IMR-90 (cell line): ENCODE results near the gene TEF. TPM values are rescaled to one million over a fixed set of nuclear protein-coding genes. Genes with fewer than 3 reads are reported as not detected.

Source experiments
- ATAC-seq: fragments of 200-7000 bp; cut with Tn5 transposase; 2 replicates; pipeline ENCODE4 v1.9.1; 2020; ENCODE audit warnings: low read depth, mild to moderate bottlenecking, moderate library complexity
- BruUV-seq: library from RNA; stranded (reverse); fragments of 400-500 nt; replicated peaks from 2 replicates; lab custom pipeline; 2021; lab: Mats Ljungman, UMichigan
- CTCF ChIA-PET: fragments of 300-600 bp; formaldehyde crosslinking; extraction: SDS; loops from one replicate; lab custom pipeline; 2021; ENCODE audit warnings: antibody characterized with exemption; lab: Yijun Ruan, JAX
- POLR2A ChIA-PET: fragments of 300-600 bp; sonication (Branson Sonifier 250); formaldehyde crosslinking; loops from one replicate; lab custom pipeline; 2022; ENCODE audit warnings: antibody characterized with exemption; ENCODE audit not compliant: unreplicated experiment; lab: Charles Lee
- DNase-seq: peaks from one replicate; pipeline ENCODE4 v3.0.0; 2013
- H2AFZ ChIP-seq: replicated peaks from 2 replicates; pipeline ENCODE3; 2013; ENCODE audit warnings: low read length, mild to moderate bottlenecking; ENCODE audit not compliant: poor library complexity
- H2AK5ac ChIP-seq: 2 replicates; pipeline ENCODE4 v1.6.1; 2013; ENCODE audit warnings: low read depth, low read length, inconsistent platforms
- H2AK9ac ChIP-seq: replicated peaks from 2 replicates; pipeline ENCODE3; 2013; ENCODE audit warnings: mild to moderate bottlenecking, low read depth, low read length, moderate library complexity; ENCODE audit not compliant: poor library complexity
- H2BK120ac ChIP-seq: 2 replicates; pipeline ENCODE4 v1.6.1; 2013; ENCODE audit warnings: low read depth, low read length, inconsistent platforms
- H2BK15ac ChIP-seq: 3 replicates; pipeline ENCODE4 v1.6.1; 2013; ENCODE audit warnings: low read depth, low read length, inconsistent platforms
- H2BK20ac ChIP-seq: 2 replicates; pipeline ENCODE4 v1.6.1; 2013; ENCODE audit warnings: low read depth, mild to moderate bottlenecking, inconsistent platforms, low read length, moderate library complexity
- H2BK5ac ChIP-seq: 2 replicates; pipeline ENCODE4 v1.6.1; 2013; ENCODE audit warnings: mild to moderate bottlenecking, low read depth, low read length, inconsistent platforms; ENCODE audit not compliant: poor library complexity, severe bottlenecking
- H3K14ac ChIP-seq: replicated peaks from 2 replicates; pipeline ENCODE4 v1.6.1; 2013; ENCODE audit warnings: low read depth, low read length, inconsistent platforms
- H3K18ac ChIP-seq: 2 replicates; pipeline ENCODE4 v1.6.1; 2013; ENCODE audit warnings: low read depth, low read length, control low read depth
- H3K23ac ChIP-seq: 2 replicates; pipeline ENCODE4 v1.6.1; 2013; ENCODE audit warnings: low read depth, low read length, inconsistent platforms
- H3K27ac ChIP-seq: 2 replicates; pipeline ENCODE4 v1.5.1; 2013; ENCODE audit warnings: mild to moderate bottlenecking, control low read depth, low read length; ENCODE audit not compliant: insufficient read depth
- H3K27me3 ChIP-seq: 2 replicates; pipeline ENCODE4 v1.6.1; 2013; ENCODE audit warnings: low read length; ENCODE audit not compliant: control insufficient read depth, insufficient read depth
- H3K36me3 ChIP-seq: 2 replicates; pipeline ENCODE4 v1.6.1; 2013; ENCODE audit warnings: low read length, mixed read lengths; ENCODE audit not compliant: control insufficient read depth, insufficient read depth
- H3K4ac ChIP-seq: 2 replicates; pipeline ENCODE4 v1.6.1; 2013; ENCODE audit warnings: low read depth, low read length, inconsistent platforms
- H3K4me1 ChIP-seq: 2 replicates; pipeline ENCODE4 v1.6.1; 2013; ENCODE audit warnings: low read length, mixed read lengths; ENCODE audit not compliant: control insufficient read depth, insufficient read depth
- H3K4me2 ChIP-seq: 2 replicates; pipeline ENCODE4 v1.6.1; 2013; ENCODE audit warnings: low read depth, mild to moderate bottlenecking, control low read depth, low read length, moderate library complexity
- H3K4me3 ChIP-seq: 2 replicates; pipeline ENCODE4 v1.5.1; 2013; ENCODE audit warnings: low read depth, mild to moderate bottlenecking, control low read depth, low read length, moderate library complexity; ENCODE audit not compliant: insufficient read depth
- H3K56ac ChIP-seq: 2 replicates; pipeline ENCODE4 v1.6.1; 2013; ENCODE audit warnings: low read length, inconsistent platforms; ENCODE audit not compliant: insufficient read depth; ENCODE audit errors: extremely low read depth
- H3K79me1 ChIP-seq, 2 experiments: 2 replicates each; pipeline ENCODE4 v1.6.1; 2013; ENCODE audit warnings: low read length in 2 of 2, inconsistent platforms in 1 of 2, low read depth in 1 of 2
- H3K9ac ChIP-seq: 2 replicates; pipeline ENCODE4 v1.6.1; 2013; ENCODE audit warnings: low read depth, low read length, control low read depth
- H3K9me1 ChIP-seq: 2 replicates; pipeline ENCODE4 v1.6.1; 2013; ENCODE audit warnings: low read length, inconsistent platforms; ENCODE audit not compliant: insufficient read depth
- H3K9me3 ChIP-seq: 2 replicates; pipeline ENCODE4 v1.6.1; 2013; ENCODE audit warnings: low read length; ENCODE audit not compliant: control insufficient read depth, insufficient read depth
- H4K20me1 ChIP-seq: 2 replicates; pipeline ENCODE4 v1.6.1; 2013; ENCODE audit warnings: low read length, inconsistent platforms; ENCODE audit not compliant: insufficient read depth
- H4K5ac ChIP-seq: 2 replicates; pipeline ENCODE4 v1.6.1; 2013; ENCODE audit warnings: mild to moderate bottlenecking, low read depth, low read length, control low read depth
- H4K8ac ChIP-seq, 2 experiments: 2 replicates each; pipeline ENCODE4 v1.6.1; 2013; ENCODE audit warnings: low read depth in 2 of 2, low read length in 2 of 2, control low read depth in 1 of 2, inconsistent platforms in 1 of 2
- H4K91ac ChIP-seq: 2 replicates; pipeline ENCODE4 v1.6.1; 2013; ENCODE audit warnings: low read depth, low read length, inconsistent platforms; ENCODE audit not compliant: insufficient read depth
- BHLHE40 ChIP-seq: fragments of 150-350 bp; IDR thresholded peaks from 2 replicates; pipeline ENCODE4 v1.6.1; 2016; ENCODE audit warnings: mild to moderate bottlenecking, low read depth, low read length
- CEBPB ChIP-seq: IDR thresholded peaks from 2 replicates; pipeline ENCODE4 v1.6.1; 2012; ENCODE audit warnings: low read depth, low read length, improper control_type of control experiment
- CHD1 ChIP-seq: IDR thresholded peaks from 2 replicates; pipeline ENCODE4 v1.6.1; 2012; ENCODE audit warnings: low read depth, low read length, improper control_type of control experiment
- MAFK ChIP-seq: IDR thresholded peaks from 2 replicates; pipeline ENCODE4 v1.6.1; 2012; ENCODE audit warnings: low read depth, low read length, improper control_type of control experiment
- MAZ ChIP-seq: IDR thresholded peaks from 2 replicates; pipeline ENCODE4 v1.6.1; 2012; ENCODE audit warnings: low read depth, mild to moderate bottlenecking, low read length, improper control_type of control experiment, moderate library complexity, borderline replicate concordance
- MXI1 ChIP-seq: IDR thresholded peaks from 2 replicates; pipeline ENCODE4 v1.6.1; 2012; ENCODE audit warnings: low read depth, mild to moderate bottlenecking, low read length, moderate library complexity, borderline replicate concordance
- POLR2A ChIP-seq: IDR thresholded peaks from 2 replicates; pipeline ENCODE4 v1.6.1; 2012; ENCODE audit warnings: mild to moderate bottlenecking, low read depth, low read length
- RAD21 ChIP-seq: IDR thresholded peaks from 2 replicates; pipeline ENCODE4 v1.6.1; 2012; ENCODE audit warnings: low read length, improper control_type of control experiment
- RCOR1 ChIP-seq: IDR thresholded peaks from 2 replicates; pipeline ENCODE4 v1.6.1; 2012; ENCODE audit warnings: mild to moderate bottlenecking, low read length, improper control_type of control experiment; ENCODE audit not compliant: insufficient replicate concordance
- RFX5 ChIP-seq: IDR thresholded peaks from 2 replicates; pipeline ENCODE4 v1.8.0; 2012; ENCODE audit warnings: low read depth, mild to moderate bottlenecking, low read length, moderate library complexity
- SMC3 ChIP-seq: fragments of 150-350 bp; IDR thresholded peaks from 2 replicates; pipeline ENCODE4 v1.6.1; 2016; ENCODE audit warnings: low read depth, mild to moderate bottlenecking, antibody characterized with exemption, low read length, moderate library complexity
- WGBS, 2 experiments: methylation state at CpG; one replicate each; pipeline versions ENCODE4 v1.1.5 to v1.1.7; 2013; ENCODE audit warnings: missing lambda C conversion rate in 2 of 2; ENCODE audit not compliant: insufficient read length in 1 of 2; ENCODE audit errors: extremely low coverage in 2 of 2; 5-methylcytosine and 5-hydroxymethylcytosine counted together
- dilution Hi-C: fragments of 300-500 bp; cut with HindIII; formaldehyde crosslinking; loops from one replicate; pipeline ENCODE4 v1.14.3; 2018; ENCODE audit warnings: low sequenced_read_pairs; ENCODE audit not compliant: unreplicated experiment
- in situ Hi-C: fragments of 300-500 bp; cut with MboI; formaldehyde crosslinking; loops from 3 replicates; pipeline ENCODE4 v1.14.3; 2019; ENCODE audit warnings: low sequenced_read_pairs, inconsistent platforms, mixed read lengths
- intact Hi-C: fragments of 100-400 bp; cut with micrococcal nuclease; formaldehyde crosslinking; loops from 2 replicates; pipeline ENCODE4 v1.10.0; 2022
- polyA plus RNA-seq, 3 experiments: library from polyadenylated mRNA; depleted of rRNA; stranded (reverse); fragments of >200 nt; gene quantifications; 2 replicates each; pipeline ENCODE4 v1.2.3, GENCODE V29; 2012; ENCODE audit warnings: low replicate concordance in 1 of 3
- total RNA-seq: library from RNA; depleted of rRNA; stranded (reverse); fragments of >200 nt; gene quantifications from 2 replicates; pipeline ENCODE4 v1.2.3, GENCODE V29; 2012
- TF ChIP-seq, protein P1 (sequence below): conservative IDR thresholded peaks from 2 replicates; pipeline ENCODE4 v1.5.1; 2012; ENCODE audit warnings: mild to moderate bottlenecking, low read depth, low read length, improper control_type of control experiment
- TF ChIP-seq, protein P2 (sequence below): fragments of 150-350 bp; IDR thresholded peaks from 2 replicates; pipeline ENCODE4 v1.6.1; 2017; ENCODE audit warnings: mild to moderate bottlenecking, antibody characterized with exemption, low read length, low read depth
- TF ChIP-seq, protein P3 (sequence below): fragments of 150-350 bp; IDR thresholded peaks from 2 replicates; pipeline ENCODE4 v1.6.1; 2016; ENCODE audit warnings: low read depth, mild to moderate bottlenecking, low read length, moderate library complexity, borderline replicate concordance

The TEF gene
- total and polyA plus RNA-seq, 2 of the 4 experiments (the other 2 are of a cell fraction), result 5.6 to 11.6 TPM

DNA sequence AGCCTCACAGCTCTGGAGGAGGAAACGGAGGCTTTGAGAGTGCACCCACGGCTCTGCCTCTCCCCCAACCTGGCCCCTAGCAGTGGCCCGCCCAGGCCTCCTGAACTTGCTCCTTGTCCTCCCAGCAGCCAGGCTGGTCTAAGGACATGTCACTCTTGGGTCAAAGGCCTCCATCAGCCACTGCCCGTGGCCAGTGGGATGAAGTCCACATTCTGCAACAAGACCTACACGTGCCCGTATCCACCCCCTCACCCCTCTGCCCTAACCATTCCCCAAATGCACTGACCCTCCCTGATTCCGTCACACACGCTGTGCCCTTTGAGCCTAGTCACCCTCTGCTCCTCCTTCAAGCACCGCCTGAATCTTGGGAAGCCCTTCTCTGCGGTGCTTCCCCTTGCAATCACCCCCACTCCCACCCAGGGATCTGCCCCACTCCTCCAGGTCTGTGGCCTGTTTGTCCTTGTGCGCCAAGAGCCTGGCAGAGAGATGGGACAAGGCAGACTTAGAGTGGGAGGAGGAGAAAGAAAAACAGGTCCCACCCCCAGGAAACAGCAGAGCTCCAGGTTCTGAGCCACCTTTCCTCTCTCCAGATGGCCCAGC is 37.5 kb upstream of the TEF start:
- H3K27ac ChIP-seq, result no peak overlapping the region
- no peak overlapping the region for H3K23ac ChIP-seq
- no peak overlapping the region for H3K18ac ChIP-seq
- H2BK120ac ChIP-seq, result no peak overlapping the region
- ATAC-seq (no peak), DNase-seq (no peak)
- H3K9ac ChIP-seq, result no peak overlapping the region
- no peaks in the 10 kb centered on the region for H3K9me3 ChIP-seq
- WGBS, 2 experiments, result 93% methylated on average over 5 of the region's 11 CpGs; no CpG with 5 or more reads in 1 of the 2 experiments
- H3K79me1 ChIP-seq, result peaks cover 14 to 52% of the 10 kb centered on the region in 2 experiments
- H3K36me3 ChIP-seq, result peaks cover 85% of the 10 kb centered on the region
- H4K8ac ChIP-seq, result no peak overlapping the region
- H3K4me3 ChIP-seq, result no peak overlapping the region
- no peaks in the 10 kb centered on the region for H3K4me1 ChIP-seq
- H3K56ac ChIP-seq, result no peak overlapping the region
- no peak overlapping the region for H4K91ac ChIP-seq
- in situ Hi-C loops (no loop called here), dilution Hi-C loops (no loop called here), intact Hi-C loops (no loop called here)
- BruUV-seq, result no TSS peak
- no peak overlapping the region for H4K5ac ChIP-seq
- POLR2A ChIA-PET, result no interaction called here
- H3K27me3 ChIP-seq, result no peaks in the 10 kb centered on the region
- H2BK15ac ChIP-seq, result no peak overlapping the region
- no peak overlapping the region for H3K14ac ChIP-seq
- H2BK20ac ChIP-seq, result no peak overlapping the region
- no peaks in the 10 kb centered on the region for H4K20me1 ChIP-seq
- no peaks in the 10 kb centered on the region for H3K9me1 ChIP-seq
- no peak overlapping the region for H2AFZ ChIP-seq
- no peak overlapping the region for H2AK5ac ChIP-seq
- TF ChIP-seq MAZ, result no peak
- TF ChIP-seq, protein P1, sequence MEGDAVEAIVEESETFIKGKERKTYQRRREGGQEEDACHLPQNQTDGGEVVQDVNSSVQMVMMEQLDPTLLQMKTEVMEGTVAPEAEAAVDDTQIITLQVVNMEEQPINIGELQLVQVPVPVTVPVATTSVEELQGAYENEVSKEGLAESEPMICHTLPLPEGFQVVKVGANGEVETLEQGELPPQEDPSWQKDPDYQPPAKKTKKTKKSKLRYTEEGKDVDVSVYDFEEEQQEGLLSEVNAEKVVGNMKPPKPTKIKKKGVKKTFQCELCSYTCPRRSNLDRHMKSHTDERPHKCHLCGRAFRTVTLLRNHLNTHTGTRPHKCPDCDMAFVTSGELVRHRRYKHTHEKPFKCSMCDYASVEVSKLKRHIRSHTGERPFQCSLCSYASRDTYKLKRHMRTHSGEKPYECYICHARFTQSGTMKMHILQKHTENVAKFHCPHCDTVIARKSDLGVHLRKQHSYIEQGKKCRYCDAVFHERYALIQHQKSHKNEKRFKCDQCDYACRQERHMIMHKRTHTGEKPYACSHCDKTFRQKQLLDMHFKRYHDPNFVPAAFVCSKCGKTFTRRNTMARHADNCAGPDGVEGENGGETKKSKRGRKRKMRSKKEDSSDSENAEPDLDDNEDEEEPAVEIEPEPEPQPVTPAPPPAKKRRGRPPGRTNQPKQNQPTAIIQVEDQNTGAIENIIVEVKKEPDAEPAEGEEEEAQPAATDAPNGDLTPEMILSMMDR, result no peak
- no peak for TF ChIP-seq RAD21
- TF ChIP-seq SMC3, result no peak
- TF ChIP-seq POLR2A, result no peak
- TF ChIP-seq CHD1, result no peak
- TF ChIP-seq, protein P2, sequence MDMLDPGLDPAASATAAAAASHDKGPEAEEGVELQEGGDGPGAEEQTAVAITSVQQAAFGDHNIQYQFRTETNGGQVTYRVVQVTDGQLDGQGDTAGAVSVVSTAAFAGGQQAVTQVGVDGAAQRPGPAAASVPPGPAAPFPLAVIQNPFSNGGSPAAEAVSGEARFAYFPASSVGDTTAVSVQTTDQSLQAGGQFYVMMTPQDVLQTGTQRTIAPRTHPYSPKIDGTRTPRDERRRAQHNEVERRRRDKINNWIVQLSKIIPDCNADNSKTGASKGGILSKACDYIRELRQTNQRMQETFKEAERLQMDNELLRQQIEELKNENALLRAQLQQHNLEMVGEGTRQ, result no peak
- no peak for TF ChIP-seq BHLHE40
- TF ChIP-seq, protein P3, sequence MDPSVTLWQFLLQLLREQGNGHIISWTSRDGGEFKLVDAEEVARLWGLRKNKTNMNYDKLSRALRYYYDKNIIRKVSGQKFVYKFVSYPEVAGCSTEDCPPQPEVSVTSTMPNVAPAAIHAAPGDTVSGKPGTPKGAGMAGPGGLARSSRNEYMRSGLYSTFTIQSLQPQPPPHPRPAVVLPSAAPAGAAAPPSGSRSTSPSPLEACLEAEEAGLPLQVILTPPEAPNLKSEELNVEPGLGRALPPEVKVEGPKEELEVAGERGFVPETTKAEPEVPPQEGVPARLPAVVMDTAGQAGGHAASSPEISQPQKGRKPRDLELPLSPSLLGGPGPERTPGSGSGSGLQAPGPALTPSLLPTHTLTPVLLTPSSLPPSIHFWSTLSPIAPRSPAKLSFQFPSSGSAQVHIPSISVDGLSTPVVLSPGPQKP, result no peak
- no peak for TF ChIP-seq RCOR1
- TF ChIP-seq RFX5, result no peak
- no peak for TF ChIP-seq MXI1
- no peak for TF ChIP-seq CEBPB
- no peak for TF ChIP-seq MAFK
- no peak overlapping the region for H2BK5ac ChIP-seq
- H2AK9ac ChIP-seq, result no peak overlapping the region
- no peak overlapping the region for H3K4me2 ChIP-seq
- CTCF ChIA-PET, result no interaction called here
- no peak overlapping the region for H3K4ac ChIP-seq
